Suppressor macrophage treated with lipopolysaccharide for 1 hour (primary cell): ENCODE measurements around the gene AGPAT3.

Experiments
- DNase-seq, 3 donors: peaks; one replicate each; pipeline ENCODE4 v3.0.0-alpha.2; 2020 to 2022

Gene AGPAT3

DNA sequence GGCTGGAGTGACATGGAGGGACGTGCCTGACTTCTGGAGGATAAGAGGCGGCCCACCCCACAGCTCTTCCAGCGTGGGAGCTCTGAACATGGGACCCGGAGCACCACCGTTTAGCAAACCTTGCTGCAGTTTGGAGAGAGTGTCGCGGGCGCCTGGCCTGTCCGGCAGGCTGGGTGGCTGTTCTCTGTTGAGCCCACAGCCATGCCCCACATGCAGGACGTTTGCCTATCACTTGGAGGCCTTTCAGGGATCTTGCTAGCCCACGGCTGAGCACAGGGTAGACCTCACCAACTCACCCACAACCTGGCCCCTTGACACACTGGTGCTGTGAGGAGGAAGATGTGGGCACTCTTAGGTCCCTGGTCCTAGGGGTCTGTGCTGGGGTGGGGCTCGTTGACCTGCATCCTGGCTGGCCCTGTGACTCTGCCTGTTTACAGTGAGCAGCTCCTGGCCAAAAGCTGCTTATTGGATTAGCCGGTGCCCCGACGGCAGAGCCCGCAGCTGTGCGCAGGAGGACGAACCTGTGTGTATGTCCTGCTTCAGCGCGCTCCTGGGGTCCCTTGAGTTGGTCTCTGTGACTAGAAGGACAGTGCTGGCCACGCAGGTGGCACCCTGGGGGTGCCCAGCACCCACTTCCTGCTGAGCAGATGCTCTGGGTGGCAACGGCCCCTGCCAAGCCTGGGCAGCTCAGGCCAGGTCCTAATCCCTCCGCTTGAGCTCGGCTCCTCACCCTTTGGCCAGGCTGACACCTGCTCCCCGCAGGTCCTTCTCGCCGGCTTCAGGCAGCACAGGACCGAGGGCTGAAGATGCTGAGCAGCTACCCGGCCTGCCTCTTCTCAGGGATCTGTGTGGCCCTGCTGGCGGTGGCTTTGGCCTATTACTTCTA lies 74.7 kb downstream of the AGPAT3 start:
- no peak for DNase-seq

DNA sequence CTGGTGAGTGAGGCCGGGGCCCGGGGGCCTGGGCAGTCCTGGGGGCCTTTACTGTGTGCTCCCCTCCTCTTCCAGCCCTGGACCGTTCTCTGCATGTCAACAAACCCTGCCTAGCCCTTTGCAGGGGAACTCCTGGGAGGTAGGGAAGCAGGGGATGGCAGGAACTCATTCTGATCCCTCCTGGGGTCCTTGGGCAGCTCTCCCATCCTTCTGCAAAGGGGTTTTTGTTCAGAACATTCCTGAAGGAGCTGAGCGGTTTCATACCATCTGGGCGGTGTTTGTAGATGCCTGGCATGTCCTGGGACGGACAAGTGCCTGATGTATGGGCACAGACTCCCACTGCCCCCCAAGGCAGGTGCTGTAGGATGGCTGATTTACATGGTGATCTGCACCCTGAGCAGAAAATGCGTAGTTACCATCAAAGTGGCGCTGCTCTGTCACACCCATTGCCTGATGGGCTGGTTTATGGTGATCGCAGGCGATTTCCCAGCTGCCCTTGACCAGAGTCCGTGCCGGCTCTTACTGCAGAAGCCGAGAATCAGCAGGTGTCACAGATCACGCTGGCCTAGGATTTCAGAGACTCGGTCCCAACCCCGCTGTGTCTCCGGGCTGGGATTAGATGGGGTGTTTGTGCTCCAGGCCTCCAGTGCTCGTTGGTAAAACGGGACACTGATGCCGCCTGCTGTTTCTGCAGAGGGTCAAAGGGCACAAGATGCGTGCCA lies 75.5 kb downstream of the AGPAT3 start:
- DNase-seq: no peak

DNA sequence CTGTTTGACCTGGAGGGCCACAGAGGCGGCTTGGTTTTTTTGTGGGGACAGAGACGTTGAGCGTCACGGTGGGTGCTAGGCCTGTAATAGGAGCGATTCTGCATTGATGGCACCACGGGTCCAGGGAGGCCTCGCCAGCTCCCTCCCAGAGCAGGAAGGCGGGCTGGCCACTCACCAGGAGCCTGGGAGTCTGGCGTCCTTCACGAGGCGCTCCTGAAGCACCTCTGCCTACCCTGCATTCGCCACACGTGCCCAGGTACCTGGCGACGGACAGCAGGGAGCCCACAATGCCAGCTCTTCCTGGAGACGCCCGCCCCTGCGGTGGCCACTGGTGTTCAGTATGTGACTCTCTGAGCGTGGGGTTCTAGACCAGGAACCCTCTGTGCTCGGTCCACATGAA lies 77.2 kb downstream of the AGPAT3 start:
- DNase-seq: no peak

DNA sequence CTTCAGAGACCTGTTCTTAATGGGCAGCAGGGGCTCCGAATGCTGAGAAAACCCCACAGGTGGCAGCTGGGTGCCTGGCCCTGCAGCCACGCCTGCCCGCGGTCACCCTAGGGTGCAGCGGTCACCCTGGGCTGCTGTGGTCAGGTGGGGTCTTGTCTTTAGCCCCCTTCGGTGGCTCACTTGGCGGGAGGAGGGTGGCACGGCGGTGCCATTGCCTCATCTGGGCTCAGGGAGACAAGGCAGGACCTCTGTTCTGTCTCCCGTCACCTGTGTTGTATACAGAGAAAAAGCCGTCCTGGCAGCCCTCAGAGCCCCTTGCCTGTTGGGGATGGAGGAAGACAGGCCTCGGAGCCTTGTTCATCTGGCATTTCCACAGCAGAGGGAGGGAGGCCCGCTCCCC lies 77.6 kb downstream of the AGPAT3 start:
- no peak for DNase-seq

DNA sequence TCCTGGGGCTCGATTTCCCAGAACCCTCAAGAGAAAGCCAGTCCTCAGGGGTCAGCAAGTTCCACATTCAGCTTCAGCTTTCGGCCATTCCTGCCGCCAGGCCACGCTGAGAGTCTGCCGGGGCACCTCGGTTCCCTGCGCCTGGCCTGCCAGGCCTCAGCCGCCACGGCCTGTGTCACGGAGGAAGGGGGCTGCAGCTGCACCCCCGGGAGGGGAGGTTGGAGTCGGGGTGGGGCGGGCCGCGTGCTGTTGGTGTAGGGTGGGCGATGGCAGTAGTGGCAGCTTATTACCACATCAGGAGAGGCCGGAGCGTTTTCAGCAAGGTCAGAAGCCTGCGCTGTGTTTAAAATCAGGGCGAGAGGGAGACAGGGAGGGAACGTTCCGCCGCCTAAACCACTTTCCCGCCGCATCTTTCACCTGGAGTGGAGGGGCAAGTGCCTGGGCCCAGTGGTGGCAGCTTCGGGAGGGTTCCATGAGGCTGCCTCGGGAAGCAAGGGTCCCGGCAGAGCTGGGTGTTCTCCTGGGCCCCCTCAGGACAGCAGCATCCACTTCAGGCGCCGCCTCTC lies 78.6 kb downstream of the AGPAT3 start:
- DNase-seq: no peak

DNA sequence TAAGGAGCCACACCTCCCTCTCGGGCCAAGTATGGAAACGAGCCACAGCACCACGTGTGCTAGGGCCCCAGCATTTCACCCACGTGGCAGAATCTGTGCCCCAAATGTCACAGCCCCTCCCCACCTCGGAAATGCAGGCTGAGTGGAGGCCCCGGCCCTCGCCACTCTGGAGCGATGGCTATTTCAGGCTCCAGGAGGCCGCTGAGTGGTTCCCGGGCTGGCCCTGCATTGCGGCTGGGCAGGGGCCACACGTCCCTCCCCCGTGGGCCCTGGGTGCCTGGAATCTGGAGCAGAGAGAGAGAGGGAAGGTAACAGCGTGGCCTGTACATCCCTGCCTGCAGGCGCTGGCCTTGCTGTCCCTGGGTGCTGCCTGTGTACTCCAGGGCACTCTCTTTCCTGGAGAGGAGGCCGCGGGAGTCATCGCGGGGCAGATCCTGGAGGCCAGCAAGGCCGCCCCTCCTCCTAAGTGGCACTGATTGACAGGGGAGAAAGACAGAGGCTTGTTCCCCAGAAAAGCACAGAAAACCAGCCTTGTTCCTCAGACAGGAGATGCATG lies 79.1 kb downstream of the AGPAT3 start:
- no peak for DNase-seq

DNA sequence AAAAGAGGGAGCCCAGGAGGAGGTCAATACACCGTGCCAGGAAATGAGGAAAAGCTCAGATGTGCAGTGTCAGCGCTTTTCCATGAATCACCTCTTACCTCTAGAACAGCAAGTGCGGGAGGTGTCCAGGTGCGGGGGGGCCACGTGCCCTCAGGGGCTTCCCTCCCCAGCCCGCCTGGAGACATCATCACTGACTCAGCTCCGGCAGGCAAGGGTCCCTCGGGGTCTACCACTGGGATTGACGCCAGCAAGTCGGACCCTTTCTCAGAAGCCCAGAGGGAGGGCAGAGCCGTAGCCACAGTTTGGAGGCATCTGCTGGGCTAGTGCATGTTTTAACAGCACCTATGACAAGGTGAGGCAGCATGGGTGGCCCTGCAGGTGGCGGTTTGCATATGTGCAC lies 79.7 kb downstream of the AGPAT3 start:
- no peak for DNase-seq

DNA sequence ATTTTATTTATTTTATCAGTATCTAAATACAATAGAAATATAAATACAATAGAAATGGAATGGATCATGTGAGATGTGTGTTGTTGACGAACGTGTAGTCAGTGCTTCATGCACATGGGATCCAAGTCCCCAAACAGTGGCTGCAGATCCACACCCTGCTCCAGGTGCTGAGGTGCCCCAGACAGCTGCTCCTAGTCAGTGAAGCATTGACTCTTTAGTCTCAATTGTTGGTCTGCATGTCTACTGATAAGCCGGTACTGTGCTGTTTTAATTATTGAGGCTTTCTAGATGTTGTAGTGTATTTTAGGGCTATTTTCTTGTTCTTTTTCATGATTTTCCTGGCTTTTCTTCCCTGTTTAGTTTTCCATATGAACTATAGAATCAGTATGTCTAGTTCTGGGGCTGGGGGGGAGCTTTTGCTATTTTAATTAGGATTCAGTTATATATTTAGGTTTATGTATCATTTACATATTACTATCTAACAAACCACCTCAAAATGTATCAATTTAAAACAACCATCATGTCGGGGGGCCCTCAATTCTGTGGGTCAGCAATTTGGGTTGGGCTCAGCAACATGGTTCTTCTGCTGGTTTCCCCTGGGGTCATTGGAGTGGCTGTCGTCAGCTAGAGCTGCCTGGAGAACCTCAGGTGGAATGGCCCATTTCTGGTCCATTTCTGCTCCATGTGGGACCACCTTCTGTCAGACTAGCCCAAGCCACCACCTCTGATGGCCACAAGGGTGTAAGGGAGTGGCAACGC lies 83.9 kb downstream of the AGPAT3 start:
- no peak for DNase-seq

DNA sequence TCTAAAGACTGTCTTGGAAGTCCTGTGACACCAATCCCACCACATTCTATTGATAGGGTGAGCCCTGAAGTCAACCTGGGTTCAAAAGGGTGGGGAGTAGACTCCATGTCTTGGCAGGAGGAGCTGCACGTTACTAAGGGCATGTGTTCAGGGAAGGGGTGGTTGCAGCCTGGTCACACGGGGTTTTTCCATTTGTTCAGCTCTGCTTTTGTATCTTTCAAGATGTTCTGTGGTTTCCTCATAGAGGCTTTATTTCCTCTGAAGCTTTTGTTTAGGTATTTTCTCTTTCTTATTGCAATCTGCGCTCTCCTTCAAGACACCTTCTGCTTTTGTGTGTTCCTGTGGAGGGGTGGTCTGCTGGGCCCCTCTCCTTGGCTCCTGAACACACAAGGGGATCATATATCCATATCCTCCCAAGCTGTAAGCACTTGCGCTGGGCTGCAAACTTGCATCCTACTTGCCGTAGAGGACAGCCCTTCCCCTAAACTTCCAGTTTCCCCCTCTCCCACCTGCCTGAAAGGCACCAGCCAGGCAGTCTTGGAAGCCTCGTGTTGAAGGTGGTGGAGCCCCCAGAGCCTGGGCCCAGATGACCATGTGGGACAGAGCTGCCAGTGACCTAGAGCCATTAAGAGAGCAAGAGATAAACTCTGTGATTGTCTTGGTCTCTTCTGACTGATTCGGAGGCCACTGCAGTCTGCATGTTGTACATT lies 84.6 kb downstream of the AGPAT3 start:
- no peak for DNase-seq

DNA sequence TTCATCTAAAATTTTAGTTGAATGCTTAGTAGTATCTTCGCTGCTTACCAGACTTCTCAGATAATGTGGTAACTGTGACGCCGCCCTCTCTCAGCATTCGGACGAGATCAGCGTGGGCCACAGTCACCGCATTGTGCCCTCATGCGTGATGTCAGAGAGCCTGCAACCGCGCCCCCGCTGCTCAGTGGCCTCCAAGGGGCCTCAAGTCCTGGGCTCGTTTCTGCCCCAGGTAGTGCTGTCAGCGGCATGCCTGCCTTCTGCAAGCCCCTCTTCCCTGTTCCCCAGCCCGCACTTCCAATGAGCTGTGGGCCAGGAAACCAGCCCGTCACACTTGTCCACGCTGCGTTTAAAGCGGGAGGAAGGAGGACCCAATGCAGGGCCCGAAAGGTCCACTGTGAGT lies 85.5 kb downstream of the AGPAT3 start:
- DNase-seq: no peak

DNA sequence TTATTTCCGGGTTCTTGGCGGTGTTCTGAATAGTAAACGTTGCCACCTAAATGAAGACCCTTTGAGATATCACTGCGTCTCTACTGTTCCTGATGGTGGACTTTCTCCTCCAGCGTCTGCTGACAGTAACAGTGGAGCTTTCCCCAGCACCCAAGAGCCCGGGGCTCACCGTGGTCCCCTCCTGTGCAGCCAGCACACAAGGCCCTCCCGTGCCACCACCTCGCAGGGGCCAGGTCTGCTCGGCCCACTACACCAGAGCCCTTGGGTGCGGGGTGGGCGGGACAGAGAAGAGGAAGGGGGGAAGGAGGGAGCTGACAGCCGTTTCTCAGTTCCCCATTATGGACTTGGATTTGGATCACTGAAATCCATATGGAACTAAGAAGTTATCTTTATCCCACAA lies 85.9 kb downstream of the AGPAT3 start:
- no peak for DNase-seq

DNA sequence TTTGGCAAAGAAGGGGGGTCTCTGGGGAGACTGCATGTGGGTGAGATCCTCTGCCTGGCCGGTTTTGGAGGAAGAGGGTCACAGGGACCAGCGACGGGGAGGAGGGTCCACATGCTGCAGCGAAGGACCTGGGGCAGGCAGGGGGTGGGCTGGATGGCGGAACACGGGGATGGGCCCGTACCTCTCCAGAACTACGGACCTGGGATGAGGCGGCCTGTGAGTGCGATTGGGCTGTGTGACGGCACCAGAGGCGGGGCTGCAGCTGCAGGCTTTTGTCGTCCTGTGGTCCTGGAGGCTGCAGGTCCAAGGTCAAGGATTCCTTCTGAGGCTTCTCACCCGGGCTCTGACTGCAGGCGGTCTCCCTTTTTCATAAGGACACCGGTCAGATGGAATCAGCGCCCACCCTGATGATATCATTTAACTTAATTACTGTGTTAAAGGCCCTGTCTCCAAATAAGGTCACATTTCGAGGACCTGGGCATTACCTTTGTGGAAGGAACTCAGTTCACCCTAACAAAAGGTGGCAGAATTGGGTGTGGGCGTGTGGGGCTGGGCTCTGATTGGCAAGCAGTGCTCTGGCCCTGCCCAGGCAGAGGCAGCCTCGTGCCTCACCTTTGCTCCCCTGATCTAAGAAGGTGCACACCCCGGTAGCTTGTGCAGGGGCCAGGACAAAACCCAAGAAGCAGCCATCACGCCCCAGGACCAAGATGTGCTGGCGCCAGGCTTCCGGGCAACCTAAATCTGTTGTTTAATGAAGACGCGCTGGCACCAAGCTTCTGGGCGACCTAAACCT lies 87.1 kb downstream of the AGPAT3 start:
- DNase-seq: no peak

DNA sequence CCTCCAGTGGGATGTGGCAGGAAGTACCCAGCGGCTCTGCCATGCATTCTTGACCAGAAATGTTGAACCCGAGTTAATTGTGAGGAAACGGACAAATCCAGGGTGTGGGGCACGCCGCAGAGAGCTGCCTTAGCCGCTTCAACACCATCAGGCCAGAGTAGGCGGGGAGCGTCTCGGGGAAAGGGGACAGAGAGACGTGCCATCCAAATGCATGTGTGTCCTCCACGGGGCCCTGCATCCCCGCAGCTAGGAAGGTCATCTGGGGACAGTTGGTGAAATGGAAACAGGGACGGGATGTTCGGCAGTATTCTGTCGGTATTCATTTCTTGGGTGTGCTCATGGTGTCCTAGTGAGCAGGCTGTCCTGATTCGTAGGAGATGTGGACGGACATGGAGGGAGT lies 88.0 kb downstream of the AGPAT3 start:
- no peak for DNase-seq

DNA sequence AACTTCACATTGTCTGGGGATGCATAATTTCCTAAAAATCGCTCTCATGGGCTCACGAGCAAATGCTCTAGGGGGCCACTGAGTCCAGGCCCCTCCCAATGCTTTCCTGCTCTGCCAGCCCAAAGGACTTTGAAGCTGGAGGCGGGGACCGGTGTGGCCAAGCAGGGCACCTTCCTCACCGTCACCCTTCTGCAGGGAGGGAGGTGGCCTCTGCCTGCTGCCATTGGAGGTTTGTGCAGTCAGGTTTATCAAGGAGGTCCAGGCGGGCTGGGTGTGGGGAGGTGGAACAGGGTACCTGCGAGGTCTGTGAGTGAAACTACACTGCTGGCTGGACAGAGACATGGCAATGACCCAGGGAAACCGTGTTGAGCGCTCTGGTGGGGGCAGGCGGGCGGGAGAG lies 89.0 kb downstream of the AGPAT3 start:
- DNase-seq: no peak

DNA sequence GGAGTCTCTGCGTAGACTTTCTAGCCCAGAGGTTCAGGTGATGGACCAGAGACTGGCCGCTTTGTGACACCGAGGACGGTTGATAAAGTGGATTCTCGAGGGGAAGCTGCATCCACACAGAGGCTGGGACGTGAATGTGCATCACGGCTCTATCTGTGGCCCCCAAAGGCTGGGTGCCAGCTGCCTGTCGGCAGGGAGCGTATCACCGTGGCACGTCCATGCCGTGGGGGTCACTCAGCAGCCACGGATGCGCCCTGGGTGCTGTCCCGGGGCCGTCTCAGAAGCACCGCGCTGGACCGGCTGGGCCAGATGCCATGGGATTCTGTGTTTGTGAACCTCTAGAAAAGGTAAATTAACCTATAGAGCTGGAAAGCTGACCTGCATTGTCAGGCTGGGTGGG lies 89.9 kb downstream of the AGPAT3 start:
- no peak for DNase-seq

DNA sequence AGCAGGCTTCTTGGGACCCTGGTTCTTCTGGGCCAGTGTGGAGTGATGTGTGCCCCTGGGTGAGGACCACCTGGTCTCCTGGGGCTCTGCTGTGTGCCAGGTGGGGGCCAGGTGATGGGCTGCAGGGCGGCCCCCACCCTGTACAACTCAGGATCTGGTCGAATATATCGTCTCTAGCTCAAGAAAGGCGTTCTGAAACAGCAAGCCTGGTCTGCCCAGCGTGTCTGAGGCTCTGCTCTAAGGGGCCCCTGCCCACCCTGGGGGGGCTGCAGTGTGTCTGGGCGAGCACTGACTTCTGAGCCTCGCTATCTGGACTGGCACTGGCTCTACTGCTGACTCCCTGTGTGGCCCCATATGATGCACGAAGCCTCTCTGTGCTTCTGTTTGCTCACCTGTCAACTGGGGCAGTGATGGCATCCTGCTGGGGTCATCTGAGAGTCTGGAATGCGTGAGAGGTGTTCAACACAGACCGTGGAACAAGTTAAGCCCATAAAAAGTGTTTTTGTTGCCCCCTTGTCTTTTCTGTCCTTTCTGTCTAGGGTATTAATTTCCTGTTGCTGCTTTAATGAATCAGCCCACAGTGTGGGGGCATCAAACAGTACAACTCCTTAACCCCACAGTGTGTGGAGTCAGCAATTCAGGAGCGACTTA lies 91.1 kb downstream of the AGPAT3 start:
- DNase-seq: no peak

DNA sequence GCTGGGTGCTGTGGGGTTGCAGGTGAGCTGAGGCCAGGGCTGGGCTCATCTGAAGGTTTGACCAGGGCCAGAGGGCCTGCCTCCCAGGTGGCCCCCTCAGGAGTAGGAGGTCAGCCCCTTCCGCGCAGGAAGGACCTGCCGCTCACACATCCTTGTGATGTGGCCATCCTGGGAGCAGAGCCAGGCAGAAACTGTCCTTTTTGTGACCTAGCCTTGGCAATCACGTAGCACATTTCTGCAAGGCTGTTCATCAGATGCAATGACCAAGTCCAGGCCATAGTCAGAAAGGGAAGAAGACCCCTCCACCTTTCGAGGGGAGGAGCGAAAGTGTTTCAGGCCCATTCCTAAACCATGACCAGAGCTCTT lies 91.6 kb downstream of the AGPAT3 start:
- no peak for DNase-seq

DNA sequence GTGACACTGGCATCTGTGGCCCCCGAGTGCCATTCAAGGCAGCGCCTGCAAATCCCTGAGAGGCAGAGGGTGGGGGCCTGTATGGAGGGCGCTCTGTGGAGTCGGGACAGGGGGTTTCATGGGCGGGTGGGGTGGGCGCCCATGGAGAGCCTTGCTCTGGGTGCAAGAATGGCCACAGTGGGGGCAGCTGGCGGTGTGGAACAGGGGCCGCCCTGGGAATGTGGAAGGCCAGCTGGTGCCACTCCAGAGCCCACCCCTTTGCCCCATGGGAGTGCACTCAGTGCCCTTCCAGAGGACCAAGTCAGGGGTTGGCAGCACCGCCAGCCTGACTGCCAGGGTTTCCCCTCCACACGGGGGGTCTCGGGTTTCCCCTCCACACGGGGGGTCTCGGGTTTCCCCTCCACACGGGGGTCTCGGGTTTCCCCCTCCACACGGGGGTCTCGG lies 92.1 kb downstream of the AGPAT3 start:
- no peak for DNase-seq

DNA sequence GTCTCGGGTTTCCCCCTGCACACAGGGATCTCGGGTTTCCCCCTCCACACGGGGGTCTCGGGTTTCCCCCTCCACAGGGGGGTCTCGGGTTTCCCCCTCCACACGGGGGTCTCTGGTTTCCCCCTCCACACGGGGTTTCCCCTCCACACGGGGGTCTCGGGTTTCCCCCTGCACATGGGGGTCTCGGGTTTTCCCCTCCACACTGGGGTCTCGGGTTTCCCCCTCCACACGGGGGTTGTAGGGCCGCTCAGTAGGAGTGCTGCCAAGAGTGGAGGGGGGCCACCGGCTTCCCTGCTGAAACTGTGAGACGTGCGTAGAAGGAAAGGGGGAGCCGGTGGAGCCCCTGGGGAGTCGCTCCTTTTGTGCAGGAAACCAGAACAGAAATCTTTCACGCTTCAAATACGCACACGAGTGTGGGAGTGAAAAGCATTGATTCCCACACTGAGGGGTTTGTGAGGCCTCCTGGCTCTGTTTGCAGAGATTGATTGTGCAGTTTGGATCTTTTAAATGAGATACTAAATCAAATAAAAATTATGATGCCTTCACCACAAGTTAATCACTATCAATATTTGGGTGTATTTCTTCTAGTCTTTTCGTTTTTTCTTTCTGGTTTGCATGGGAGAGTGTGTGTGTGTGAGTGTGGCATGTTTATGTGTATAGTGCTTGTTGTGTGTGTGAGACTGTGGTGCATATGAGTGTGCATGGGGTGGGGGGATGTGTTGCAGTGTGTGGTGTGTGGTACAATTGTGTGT lies 92.8 kb downstream of the AGPAT3 start:
- DNase-seq: no peak
